Measurements from ENCODE around the gene HMG20A.
A peak's percentile ranks its signal among the peaks of the same experiment; 100 is the strongest.

Gene HMG20A

GRCh38 chr15:77503764-77504163 is 83.1 kb downstream of the HMG20A start:
- DNase-seq: no peak

- peak; percentile 88 for DNase-seq
Measured at GRCh38 chr15:77504306-77504705, 83.6 kb downstream of the HMG20A start.

- no peak for DNase-seq
Measured at GRCh38 chr15:77504871-77505270, 84.2 kb downstream of the HMG20A start.

GRCh38 chr15:77505556-77505955 is 84.9 kb downstream of the HMG20A start:
- DNase-seq: no peak

GRCh38 chr15:77506311-77507142 is 85.8 kb downstream of the HMG20A start:
- DNase-seq: peak; percentile 79

- DNase-seq: no peak
Measured at GRCh38 chr15:77507143-77507897, 86.6 kb downstream of the HMG20A start.

- DNase-seq: no peak
Measured at GRCh38 chr15:77507911-77508310, 87.2 kb downstream of the HMG20A start.

- no peak for DNase-seq
Measured at GRCh38 chr15:77508541-77509243, 88.0 kb downstream of the HMG20A start.

- no peak for DNase-seq
Measured at GRCh38 chr15:77510066-77511057, 89.7 kb downstream of the HMG20A start.

- DNase-seq: no peak
Measured at GRCh38 chr15:77511869-77512268, 91.2 kb downstream of the HMG20A start.

GRCh38 chr15:77513226-77513625 is 92.5 kb downstream of the HMG20A start:
- DNase-seq: no peak

GRCh38 chr15:77514641-77515402 is 94.1 kb downstream of the HMG20A start:
- DNase-seq: no peak

- no peak for DNase-seq
Measured at GRCh38 chr15:77515613-77516012, 94.9 kb downstream of the HMG20A start.

GRCh38 chr15:77516076-77516475 is 95.4 kb downstream of the HMG20A start:
- DNase-seq: no peak

GRCh38 chr15:77516786-77517185 is 96.1 kb downstream of the HMG20A start:
- no peak for DNase-seq

GRCh38 chr15:77517579-77517978 is 96.9 kb downstream of the HMG20A start:
- no peak for DNase-seq

- no peak for DNase-seq
Measured at GRCh38 chr15:77518458-77518857, 97.8 kb downstream of the HMG20A start.

GRCh38 chr15:77519540-77519939 is 98.9 kb downstream of the HMG20A start:
- DNase-seq: no peak

- no peak for DNase-seq
Measured at GRCh38 chr15:77521206-77521605, 100.5 kb downstream of the HMG20A start.

GRCh38 chr15:77525400-77525811 is 104.7 kb downstream of the HMG20A start:
- DNase-seq: no peak

- DNase-seq: no peak
Measured at GRCh38 chr15:77525907-77526594, 105.4 kb downstream of the HMG20A start.

Measured in NCI-H1105 treated with DMSO at 0.1 percent for 48 hours (cell line).